ENCODE data around the gene AP1G2. TPM values are rescaled to one million over a fixed set of nuclear protein-coding genes. Genes with fewer than 3 reads are reported as not detected.

The AP1G2 gene
- total RNA-seq, 1 experiment from 2014 or later = 160 TPM

DNA sequence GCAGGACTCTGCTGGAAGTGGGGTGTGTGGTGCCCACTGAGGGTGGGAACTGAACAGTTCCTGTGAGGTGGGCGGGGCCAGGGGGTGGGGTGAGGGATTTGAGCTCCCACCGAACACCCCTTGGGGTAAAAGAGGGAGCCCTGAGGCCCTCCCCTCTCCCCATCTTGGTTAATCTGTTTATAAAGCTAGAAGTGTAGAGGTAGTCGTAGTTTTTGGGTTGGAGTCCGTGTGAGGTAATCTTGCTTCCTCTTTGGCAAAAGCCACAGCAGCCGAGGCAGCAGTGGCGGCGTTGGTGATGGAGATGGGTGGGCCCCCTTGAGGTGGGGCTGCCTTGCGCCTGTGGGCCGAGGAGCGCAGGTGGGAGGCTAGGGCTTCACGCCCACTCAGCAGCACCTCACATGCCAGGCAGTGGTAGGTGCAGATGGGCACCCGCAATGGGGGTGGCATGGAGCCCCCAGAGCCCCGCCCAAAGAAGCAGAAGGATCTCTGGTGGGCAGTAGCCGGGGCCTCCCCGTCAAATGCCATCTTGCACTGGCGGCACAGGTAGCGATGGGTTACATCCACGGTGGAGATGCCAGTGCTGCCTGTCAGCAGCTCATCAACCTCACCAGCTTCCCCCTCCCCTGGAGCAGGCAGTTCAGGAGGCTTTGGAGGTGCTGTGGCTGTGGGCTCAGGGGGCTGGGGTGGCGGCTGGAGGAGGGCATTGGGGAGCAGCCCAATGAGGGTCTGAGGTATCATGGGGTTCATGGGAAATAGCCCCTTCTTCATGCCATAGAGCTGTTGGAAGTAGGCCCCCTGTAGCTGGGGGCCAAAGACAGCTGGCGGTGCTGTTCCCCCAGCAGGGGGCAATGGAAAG, 45.6 kb downstream of the AP1G2 start:
- BruUV-seq (replicated peaks) = no TSS peak
- TF ChIP-seq, protein P1, sequence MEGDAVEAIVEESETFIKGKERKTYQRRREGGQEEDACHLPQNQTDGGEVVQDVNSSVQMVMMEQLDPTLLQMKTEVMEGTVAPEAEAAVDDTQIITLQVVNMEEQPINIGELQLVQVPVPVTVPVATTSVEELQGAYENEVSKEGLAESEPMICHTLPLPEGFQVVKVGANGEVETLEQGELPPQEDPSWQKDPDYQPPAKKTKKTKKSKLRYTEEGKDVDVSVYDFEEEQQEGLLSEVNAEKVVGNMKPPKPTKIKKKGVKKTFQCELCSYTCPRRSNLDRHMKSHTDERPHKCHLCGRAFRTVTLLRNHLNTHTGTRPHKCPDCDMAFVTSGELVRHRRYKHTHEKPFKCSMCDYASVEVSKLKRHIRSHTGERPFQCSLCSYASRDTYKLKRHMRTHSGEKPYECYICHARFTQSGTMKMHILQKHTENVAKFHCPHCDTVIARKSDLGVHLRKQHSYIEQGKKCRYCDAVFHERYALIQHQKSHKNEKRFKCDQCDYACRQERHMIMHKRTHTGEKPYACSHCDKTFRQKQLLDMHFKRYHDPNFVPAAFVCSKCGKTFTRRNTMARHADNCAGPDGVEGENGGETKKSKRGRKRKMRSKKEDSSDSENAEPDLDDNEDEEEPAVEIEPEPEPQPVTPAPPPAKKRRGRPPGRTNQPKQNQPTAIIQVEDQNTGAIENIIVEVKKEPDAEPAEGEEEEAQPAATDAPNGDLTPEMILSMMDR (IDR thresholded peaks at IDR 0.05; ENCODE audit: insufficient read depth in 1 of 2, low read depth in 1 of 2, low read length in 1 of 2, severe bottlenecking in 1 of 2, unreplicated experiment in 1 of 2) = no peak
- H3K27me3 ChIP-seq (replicated peaks; ENCODE audit: control insufficient read depth, insufficient read depth, low read length) = no peaks in the 10 kb centered on the region
- intact Hi-C loops (cut with micrococcal nuclease; ENCODE audit: unreplicated experiment) = no loop called here
- no peaks in the 10 kb centered on the region for H3K36me3 Mint-ChIP-seq (ENCODE audit: insufficient read depth, unreplicated experiment)
- no peaks in the 10 kb centered on the region for H3K4me1 ChIP-seq
- H3K36me3 ChIP-seq (ENCODE audit: control insufficient read depth, insufficient read depth, low read length) = no peaks in the 10 kb centered on the region
- no peak overlapping the region for H3K27ac Mint-ChIP-seq (ENCODE audit: unreplicated experiment)
- H3K4me1 Mint-ChIP-seq (ENCODE audit: low read depth, unreplicated experiment) = no peaks in the 10 kb centered on the region
- no peak overlapping the region for H3K4me3 Mint-ChIP-seq (ENCODE audit: unreplicated experiment)
- no peak overlapping the region for H3K4me3 ChIP-seq (ENCODE audit: low read depth, low read length)
- no peaks in the 10 kb centered on the region for H3K27me3 Mint-ChIP-seq (ENCODE audit: insufficient read depth, unreplicated experiment)
- no peak for DNase-seq
- POLR2A ChIA-PET = no interaction called here
- H3K9me3 Mint-ChIP-seq (ENCODE audit: unreplicated experiment) = no peaks in the 10 kb centered on the region
- CTCF ChIA-PET = no interaction called here
- H3K9me3 ChIP-seq = no peaks in the 10 kb centered on the region

GRCh38 chr14:23520899-23521533, 46.6 kb downstream of the AP1G2 start:
- POLR2A ChIA-PET = no interaction called here
- CTCF ChIA-PET = no interaction called here
- BruUV-seq (replicated peaks) = no TSS peak
- H3K4me3 ChIP-seq (ENCODE audit: low read depth, low read length) = no peak overlapping the region
- H3K4me1 Mint-ChIP-seq (ENCODE audit: low read depth, unreplicated experiment) = no peaks in the 10 kb centered on the region
- no peaks in the 10 kb centered on the region for H3K36me3 Mint-ChIP-seq (ENCODE audit: insufficient read depth, unreplicated experiment)
- no peak for DNase-seq
- no peaks in the 10 kb centered on the region for H3K27me3 ChIP-seq (replicated peaks; ENCODE audit: control insufficient read depth, insufficient read depth, low read length)
- no peaks in the 10 kb centered on the region for H3K27me3 Mint-ChIP-seq (ENCODE audit: insufficient read depth, unreplicated experiment)
- TF ChIP-seq, protein P1 (IDR thresholded peaks at IDR 0.05; ENCODE audit: insufficient read depth in 1 of 2, low read depth in 1 of 2, low read length in 1 of 2, severe bottlenecking in 1 of 2, unreplicated experiment in 1 of 2) = no peak
- H3K9me3 ChIP-seq = no peaks in the 10 kb centered on the region
- intact Hi-C loops (cut with micrococcal nuclease; ENCODE audit: unreplicated experiment) = no loop called here
- H3K27ac Mint-ChIP-seq (ENCODE audit: unreplicated experiment) = no peak overlapping the region
- no peaks in the 10 kb centered on the region for H3K36me3 ChIP-seq (ENCODE audit: control insufficient read depth, insufficient read depth, low read length)
- no peaks in the 10 kb centered on the region for H3K4me1 ChIP-seq
- H3K9me3 Mint-ChIP-seq (ENCODE audit: unreplicated experiment) = no peaks in the 10 kb centered on the region
- no peak overlapping the region for H3K4me3 Mint-ChIP-seq (ENCODE audit: unreplicated experiment)

- intact Hi-C loops (cut with micrococcal nuclease; ENCODE audit: unreplicated experiment) = no loop called here
- TF ChIP-seq, protein P1 (IDR thresholded peaks at IDR 0.05; ENCODE audit: insufficient read depth in 1 of 2, low read depth in 1 of 2, low read length in 1 of 2, severe bottlenecking in 1 of 2, unreplicated experiment in 1 of 2) = no peak
- no peaks in the 10 kb centered on the region for H3K27me3 ChIP-seq (replicated peaks; ENCODE audit: control insufficient read depth, insufficient read depth, low read length)
- Mint-ChIP-seq H3K27me3 (ENCODE audit: insufficient read depth, unreplicated experiment) (no peaks in the 10 kb centered on the region), H3K4me1 (ENCODE audit: low read depth, unreplicated experiment) (no peaks in the 10 kb centered on the region), H3K9me3 (ENCODE audit: unreplicated experiment) (no peaks in the 10 kb centered on the region), H3K36me3 (ENCODE audit: insufficient read depth, unreplicated experiment) (no peaks in the 10 kb centered on the region), H3K4me3 (ENCODE audit: unreplicated experiment) (no peak overlapping the region), H3K27ac (ENCODE audit: unreplicated experiment) (no peak overlapping the region)
- no peak overlapping the region for H3K4me3 ChIP-seq (ENCODE audit: low read depth, low read length)
- no peaks in the 10 kb centered on the region for H3K4me1 ChIP-seq
- no peaks in the 10 kb centered on the region for H3K36me3 ChIP-seq (ENCODE audit: control insufficient read depth, insufficient read depth, low read length)
- ChIA-PET POLR2A (no interaction called here), CTCF (no interaction called here)
- DNase-seq = no peak
- H3K9me3 ChIP-seq = no peaks in the 10 kb centered on the region
- no TSS peak for BruUV-seq (replicated peaks)
Observed at GRCh38 chr14:23518709-23519108, 48.9 kb downstream of the AP1G2 start.

Measured in Caco-2 (cell line).